Renal cortex interstitium (tissue), 15 donors: ENCODE measurements around the gene PGBD5. TPM values are rescaled to one million over a fixed set of nuclear protein-coding genes. Genes with fewer than 3 reads are reported as not detected.
A peak's percentile ranks its signal among the peaks of the same experiment; 100 is the strongest.
"Not testable (repeated sequence)": the region's sequence is repeated elsewhere in the genome, so short reads cannot be mapped to it uniquely, and the experiment has no call there.

Experiments used
- DNase-seq, 11 donors: peaks; one replicate each; pipeline ENCODE4 v3.0.0-alpha.2; 2013; ENCODE audit warnings: low read depth in 9 of 11, low spot score in 4 of 11; ENCODE audit errors: extremely low read depth in 1 of 11
- long read RNA-seq, 16 experiments: transcript quantifications; one replicate each; lab custom pipeline, GENCODE V29; 2026
- polyA plus RNA-seq, 3 donors: library from polyadenylated mRNA; unstranded; fragments of 120-200 nt; gene quantifications; one replicate each; pipeline ENCODE4 v1.2.1, GENCODE V29; 2013; ENCODE audit not compliant: insufficient read length in 3 of 3

Gene PGBD5, protein sequence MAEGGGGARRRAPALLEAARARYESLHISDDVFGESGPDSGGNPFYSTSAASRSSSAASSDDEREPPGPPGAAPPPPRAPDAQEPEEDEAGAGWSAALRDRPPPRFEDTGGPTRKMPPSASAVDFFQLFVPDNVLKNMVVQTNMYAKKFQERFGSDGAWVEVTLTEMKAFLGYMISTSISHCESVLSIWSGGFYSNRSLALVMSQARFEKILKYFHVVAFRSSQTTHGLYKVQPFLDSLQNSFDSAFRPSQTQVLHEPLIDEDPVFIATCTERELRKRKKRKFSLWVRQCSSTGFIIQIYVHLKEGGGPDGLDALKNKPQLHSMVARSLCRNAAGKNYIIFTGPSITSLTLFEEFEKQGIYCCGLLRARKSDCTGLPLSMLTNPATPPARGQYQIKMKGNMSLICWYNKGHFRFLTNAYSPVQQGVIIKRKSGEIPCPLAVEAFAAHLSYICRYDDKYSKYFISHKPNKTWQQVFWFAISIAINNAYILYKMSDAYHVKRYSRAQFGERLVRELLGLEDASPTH
- 1 to 10 TPM; 7.0 to 8.1 (median 7.8) TPM for polyA plus RNA-seq
- long read RNA-seq, donor 1, result 0 reads
- long read RNA-seq, donor 2, result 0 reads
- long read RNA-seq, donor 3, full-length matches to known transcripts, result 1 of 1 reads
- long read RNA-seq, donor 3, partial matches to known transcripts, result 0 of 1 reads
- long read RNA-seq, donor 3, other reads (novel, unspliced or antisense), result 0 of 1 reads
- long read RNA-seq, donor 4, full-length matches to known transcripts, result 1 of 1 reads
- long read RNA-seq, donor 4, partial matches to known transcripts, result 0 of 1 reads
- long read RNA-seq, donor 4, other reads (novel, unspliced or antisense), result 0 of 1 reads
- long read RNA-seq, donor 5, result 0 reads
- long read RNA-seq, donor 6, full-length matches to known transcripts, result 1 of 1 reads
- long read RNA-seq, donor 6, partial matches to known transcripts, result 0 of 1 reads
- long read RNA-seq, donor 6, other reads (novel, unspliced or antisense), result 0 of 1 reads
- long read RNA-seq, donor 7, full-length matches to known transcripts, result 1 of 1 reads
- long read RNA-seq, donor 7, partial matches to known transcripts, result 0 of 1 reads
- long read RNA-seq, donor 7, other reads (novel, unspliced or antisense), result 0 of 1 reads
- long read RNA-seq, donor 8, full-length matches to known transcripts, result 3 of 3 reads
- long read RNA-seq, donor 8, partial matches to known transcripts, result 0 of 3 reads
- long read RNA-seq, donor 8, other reads (novel, unspliced or antisense), result 0 of 3 reads
- long read RNA-seq, donor 9, result 0 reads
- long read RNA-seq, donor 10, result 0 reads
- long read RNA-seq, donor 11, full-length matches to known transcripts, result 2 of 2 reads
- long read RNA-seq, donor 11, partial matches to known transcripts, result 0 of 2 reads
- long read RNA-seq, donor 11, other reads (novel, unspliced or antisense), result 0 of 2 reads
- long read RNA-seq, donor 12, result 0 reads
- long read RNA-seq, donor 13, full-length matches to known transcripts, result 4 of 4 reads
- long read RNA-seq, donor 13, partial matches to known transcripts, result 0 of 4 reads
- long read RNA-seq, donor 13, other reads (novel, unspliced or antisense), result 0 of 4 reads
- long read RNA-seq, donor 14, result 0 reads
- long read RNA-seq, donor 15, full-length matches to known transcripts, result 1 of 1 reads
- long read RNA-seq, donor 15, partial matches to known transcripts, result 0 of 1 reads
- long read RNA-seq, donor 15, other reads (novel, unspliced or antisense), result 0 of 1 reads
- long read RNA-seq, donor 16, full-length matches to known transcripts, result 1 of 1 reads
- long read RNA-seq, donor 16, partial matches to known transcripts, result 0 of 1 reads
- long read RNA-seq, donor 16, other reads (novel, unspliced or antisense), result 0 of 1 reads

DNA sequence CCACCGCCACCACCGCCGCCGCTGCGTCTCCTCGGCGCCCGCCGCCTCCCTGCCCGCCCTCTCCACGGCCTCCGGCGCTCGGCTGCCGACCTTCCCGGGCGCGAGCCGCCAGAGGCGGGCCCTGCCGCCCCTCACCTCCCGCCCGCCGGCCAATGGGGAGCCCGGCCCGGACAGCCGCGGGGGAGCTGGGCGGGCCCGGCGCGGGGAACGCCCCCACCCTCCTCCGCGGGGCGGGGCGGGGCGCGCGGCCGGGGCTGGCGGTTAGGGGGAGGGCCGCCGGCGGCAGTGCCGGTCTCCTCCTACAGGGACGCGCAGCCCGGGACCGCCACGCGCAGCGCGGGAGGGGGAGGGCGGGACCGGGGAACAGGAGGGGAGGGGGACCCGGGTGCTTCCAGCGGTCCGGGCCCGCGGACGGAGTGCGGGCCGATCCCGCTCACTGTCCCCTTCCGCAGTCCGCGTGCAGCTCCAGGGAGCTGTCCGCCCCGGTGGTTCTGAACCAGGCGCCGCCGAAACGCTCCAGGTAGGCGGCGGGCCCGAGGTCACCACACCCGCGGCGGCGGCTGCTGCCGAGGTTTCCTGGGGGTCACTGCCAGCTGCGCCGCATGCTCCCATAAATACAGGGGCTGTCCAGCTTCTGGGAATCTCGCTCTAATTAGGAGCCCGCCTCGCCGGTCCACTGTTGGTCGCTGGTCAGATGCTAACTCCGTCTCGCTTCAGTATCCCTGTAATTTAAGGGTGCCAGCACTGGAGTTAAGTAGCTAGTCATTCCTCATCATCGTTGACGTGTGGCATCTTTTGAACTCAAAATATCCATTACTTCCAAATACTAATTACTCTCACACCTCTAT lies at the start of gene PGBD5:
TSS of gene PGBD5 (minus strand) at position 87 of the 848 bp plus-strand sequence. CDS start 404 bp downstream, outside the sequence.
- DNase-seq, result peak; percentile 56 to 85 (median 75)

- DNase-seq, result not testable (repeated sequence)
Measured at GRCh38 chr1:230474924-230475323, 48.8 kb upstream of the PGBD5 start.

GRCh38 chr1:230470750-230471149 lies 44.6 kb upstream of the PGBD5 start:
- not testable (repeated sequence) for DNase-seq

DNA sequence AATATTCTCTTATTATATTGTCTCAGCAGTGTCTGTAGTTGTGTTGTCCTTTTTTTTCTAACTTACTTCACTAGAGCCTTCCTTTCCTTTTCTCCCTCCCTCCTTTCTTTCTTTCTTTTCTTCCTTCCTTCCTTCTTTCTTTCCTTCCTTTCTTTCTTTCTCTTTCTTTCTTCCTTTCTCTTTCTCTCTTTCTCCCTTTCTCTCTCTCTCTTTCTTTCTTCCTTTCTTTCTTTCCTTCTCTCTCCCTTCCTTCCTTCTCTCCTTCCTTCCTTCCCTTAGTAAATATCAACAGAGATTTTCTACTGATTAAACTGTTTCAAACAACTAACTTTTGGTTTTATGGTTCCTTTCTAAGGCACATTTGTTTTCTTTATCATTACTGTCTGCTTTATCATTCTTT lies 43.1 kb upstream of the PGBD5 start:
- DNase-seq, result no peak

- DNase-seq, result no peak
Measured at GRCh38 chr1:230465691-230466090, 39.6 kb upstream of the PGBD5 start.

- no peak for DNase-seq
Measured at GRCh38 chr1:230464671-230465070, 38.5 kb upstream of the PGBD5 start.

- DNase-seq, result no peak
Measured at GRCh38 chr1:230463760-230464159, 37.6 kb upstream of the PGBD5 start.

GRCh38 chr1:230463326-230463725 lies 37.2 kb upstream of the PGBD5 start:
- no peak for DNase-seq

- DNase-seq, result no peak
Measured at GRCh38 chr1:230459465-230459864, 33.3 kb upstream of the PGBD5 start.

GRCh38 chr1:230458509-230458908 lies 32.4 kb upstream of the PGBD5 start:
- no peak for DNase-seq

DNA sequence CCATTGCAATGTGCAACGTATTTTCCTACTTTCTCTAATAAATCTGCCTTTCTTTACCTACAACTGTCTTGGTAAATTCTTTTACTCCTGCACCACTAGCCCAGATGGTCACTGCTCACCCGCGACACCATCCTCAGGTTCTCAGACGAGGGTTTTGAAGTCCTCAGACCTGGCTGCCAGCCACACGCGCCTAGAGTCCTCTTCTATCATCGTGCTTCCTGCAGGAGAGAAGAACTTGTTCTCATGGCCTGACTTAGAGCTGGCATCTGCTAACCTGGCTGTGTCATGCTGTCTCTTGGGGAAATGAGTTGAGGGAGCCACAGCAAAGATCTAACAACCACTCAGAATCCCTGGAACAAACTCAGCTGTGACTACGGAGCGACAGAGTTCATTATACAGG lies 30.3 kb upstream of the PGBD5 start:
- no peak for DNase-seq

DNA sequence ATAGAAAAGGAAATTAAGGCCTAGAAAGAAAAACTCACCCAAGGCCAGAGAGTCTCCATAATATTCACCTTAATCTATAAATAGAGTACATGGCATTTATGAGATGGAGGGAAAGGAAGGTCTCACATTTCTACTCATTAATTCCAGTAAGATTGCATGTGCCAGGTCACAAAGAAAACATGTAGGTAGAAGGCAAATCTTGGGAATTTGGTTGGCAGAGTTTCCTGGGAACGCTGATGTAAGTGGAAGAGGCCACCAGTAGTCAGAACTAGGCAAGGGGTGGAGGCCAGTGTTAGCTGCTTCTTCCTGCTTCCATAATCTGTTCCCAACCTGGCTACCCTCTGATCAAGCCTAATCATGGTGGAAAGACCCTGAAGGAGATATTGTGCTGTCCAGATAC lies 29.2 kb upstream of the PGBD5 start:
- DNase-seq, result no peak

GRCh38 chr1:230453377-230453776 lies 27.2 kb upstream of the PGBD5 start:
- DNase-seq, result no peak

- no peak for DNase-seq
Measured at GRCh38 chr1:230441183-230442029, 15.3 kb upstream of the PGBD5 start.

- DNase-seq, result no peak
Measured at GRCh38 chr1:230435108-230435507, 9.0 kb upstream of the PGBD5 start.

DNA sequence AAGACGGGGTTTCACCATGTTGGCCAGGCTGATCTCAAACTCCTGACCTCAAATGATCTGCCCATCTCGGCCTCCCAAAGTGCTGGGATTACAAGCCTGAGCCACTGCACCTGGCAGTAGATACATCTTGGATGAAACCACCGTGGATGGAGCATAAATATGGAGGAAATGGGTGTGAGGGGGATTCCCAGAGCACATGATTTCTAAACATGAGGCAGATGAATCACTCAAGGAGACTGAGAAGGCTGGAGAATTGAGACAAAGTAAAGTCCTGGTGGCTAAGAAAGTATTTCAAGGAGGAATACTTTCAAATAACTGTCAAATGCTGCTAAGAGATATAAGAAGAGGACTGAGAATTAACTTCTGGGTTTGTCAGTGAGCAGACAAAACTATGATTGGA lies 5.4 kb upstream of the PGBD5 start:
- DNase-seq, result no peak
